CD14-positive monocyte (primary cell): ENCODE measurements around the gene SGCD. TPM values are rescaled to one million over a fixed set of nuclear protein-coding genes. Genes with fewer than 3 reads are reported as not detected.

Source experiments
- DNase-seq, 3 donors: peaks; one replicate each; pipeline ENCODE4 v3.0.0-alpha.2; 2011 to 2022
- H2AFZ ChIP-seq: 2 replicates; pipeline ENCODE4 v1.6.0; 2012; ENCODE audit warnings: mild to moderate bottlenecking, low read depth, low read length, inconsistent platforms; ENCODE audit not compliant: insufficient read depth, poor library complexity, severe bottlenecking
- H3K27ac ChIP-seq, 2 donors: 1 replicate in 1 of 2; 2 replicates in 1 of 2; pipeline ENCODE4 v1.5.1; 2012 to 2013; ENCODE audit warnings: low read length in 2 of 2, control low read depth in 1 of 2, inconsistent platforms in 1 of 2, low read depth in 1 of 2, mild to moderate bottlenecking in 1 of 2
- H3K27me3 ChIP-seq, 2 donors: one replicate each; pipeline versions ENCODE4 v1.6.0 to v1.6.1; 2011 to 2013; ENCODE audit warnings: low read length in 2 of 2; ENCODE audit not compliant: control insufficient read depth in 2 of 2, insufficient read depth in 2 of 2
- H3K36me3 ChIP-seq, 2 donors: replicated peaks in 1 of 2; 1 replicate in 1 of 2; 2 replicates in 1 of 2; pipeline versions ENCODE4 v1.5.1 to v1.6.1; 2012 to 2013; ENCODE audit warnings: low read length in 2 of 2, control low read depth in 1 of 2, inconsistent platforms in 1 of 2, mild to moderate bottlenecking in 1 of 2; ENCODE audit not compliant: insufficient read depth in 2 of 2, control insufficient read depth in 1 of 2
- H3K4me1 ChIP-seq, 2 donors: 1 replicate in 1 of 2; 2 replicates in 1 of 2; pipeline versions ENCODE4 v1.5.1 to v1.6.1; 2012 to 2013; ENCODE audit warnings: low read length in 2 of 2, control low read depth in 1 of 2, inconsistent platforms in 1 of 2, mild to moderate bottlenecking in 1 of 2, moderate library complexity in 1 of 2; ENCODE audit not compliant: insufficient read depth in 2 of 2, control insufficient read depth in 1 of 2
- H3K4me2 ChIP-seq: replicated peaks from 2 replicates; pipeline ENCODE3; 2012; ENCODE audit warnings: low read length, moderate library complexity, mild to moderate bottlenecking; ENCODE audit not compliant: poor library complexity, severe bottlenecking; ENCODE audit errors: extremely low read depth
- H3K4me3 ChIP-seq, 3 experiments: fragments of 200-600 bp in 1 of 3; sonication (generic) in 1 of 3; replicated peaks in 1 of 3; 1 replicate in 2 of 3; 2 replicates in 1 of 3; pipeline ENCODE4 v1.5.1; 2011 to 2013; ENCODE audit warnings: low read length in 3 of 3, mild to moderate bottlenecking in 3 of 3, control low read depth in 2 of 3, low read depth in 2 of 3, inconsistent platforms in 1 of 3, moderate library complexity in 1 of 3
- H3K79me2 ChIP-seq: 2 replicates; pipeline ENCODE4 v1.6.0; 2012; ENCODE audit warnings: mild to moderate bottlenecking, control low read depth, inconsistent platforms, low read length, moderate library complexity; ENCODE audit not compliant: insufficient read depth
- H3K9ac ChIP-seq: 2 replicates; pipeline ENCODE4 v1.6.0; 2017; ENCODE audit warnings: low read length, mild to moderate bottlenecking; ENCODE audit not compliant: insufficient read depth, poor library complexity, severe bottlenecking
- H3K9me3 ChIP-seq, 2 donors: replicated peaks in 1 of 2; 1 replicate in 1 of 2; 2 replicates in 1 of 2; pipeline versions ENCODE4 v1.5.1 to v1.6.1; 2012 to 2013; ENCODE audit warnings: low read length in 2 of 2, control low read depth in 1 of 2; ENCODE audit not compliant: control insufficient read depth in 1 of 2, insufficient read depth in 1 of 2
- H4K20me1 ChIP-seq: 2 replicates; pipeline ENCODE4 v1.6.0; 2012; ENCODE audit warnings: mild to moderate bottlenecking, low read length, control low read depth, moderate library complexity; ENCODE audit not compliant: insufficient read depth
- H3K27ac Mint-ChIP-seq, 7 donors: one replicate each; pipeline ENCODE4 v1.8.0; 2020; ENCODE audit warnings: mild to moderate bottlenecking in 7 of 7, mixed read lengths in 7 of 7, moderate library complexity in 6 of 7, inconsistent platforms in 2 of 7
- H3K27me3 Mint-ChIP-seq, 3 donors: one replicate each; pipeline ENCODE4 v1.8.0; 2021 to 2022; ENCODE audit warnings: low read depth in 3 of 3, mild to moderate bottlenecking in 3 of 3, mixed read lengths in 3 of 3, moderate library complexity in 3 of 3, inconsistent platforms in 1 of 3
- H3K36me3 Mint-ChIP-seq, 2 donors: one replicate each; pipeline ENCODE4 v1.8.0; 2020; ENCODE audit warnings: mixed read lengths in 2 of 2, inconsistent platforms in 1 of 2, mild to moderate bottlenecking in 1 of 2
- H3K4me1 Mint-ChIP-seq: one replicate; pipeline ENCODE4 v1.8.0; 2020; ENCODE audit warnings: mild to moderate bottlenecking, mixed read lengths
- H3K4me3 Mint-ChIP-seq, 2 donors: one replicate each; pipeline ENCODE4 v1.8.0; 2020; ENCODE audit warnings: mild to moderate bottlenecking in 2 of 2, mixed read lengths in 2 of 2, moderate library complexity in 1 of 2
- H3K9me3 Mint-ChIP-seq, 7 donors: one replicate each; pipeline ENCODE4 v1.8.0; 2020 to 2022; ENCODE audit warnings: mixed read lengths in 7 of 7, mild to moderate bottlenecking in 6 of 7, moderate library complexity in 6 of 7, inconsistent platforms in 2 of 7
- WGBS: methylation state at CpG from one replicate; pipeline ENCODE4 v1.1.5; 2013; ENCODE audit warnings: missing lambda C conversion rate; ENCODE audit not compliant: insufficient coverage; 5-methylcytosine and 5-hydroxymethylcytosine counted together
- intact Hi-C, 2 donors: fragments of 100-400 bp; cut with micrococcal nuclease; formaldehyde crosslinking; loops; one replicate each; pipeline versions ENCODE4 v1.15.0 to v1.15.1; 2023
- polyA plus RNA-seq, 3 donors: library from polyadenylated mRNA; depleted of rRNA in 1 of 3; unstranded in 2 of 3; stranded (reverse) in 1 of 3; fragments of 300-500 nt in 2 of 3; fragments of >200 nt in 1 of 3; fragmentation: Illumina TruSeq in 2 of 3; gene quantifications; 1 replicate in 2 of 3; 2 replicates in 1 of 3; pipeline ENCODE4 v1.2.3, GENCODE V29; 2012 to 2021
- TF ChIP-seq, protein P1 (sequence below): fragments of 200-600 bp; IDR thresholded peaks from one replicate; pipeline ENCODE4 v1.8.0; 2022; ENCODE audit warnings: antibody characterized with exemption, mild to moderate bottlenecking

The SGCD gene
- polyA plus RNA-seq, 3 donors = not detected

GRCh38 chr5:156783092-156783491, 456.1 kb downstream of the SGCD start:
- peaks cover 6 to 8% of the 10 kb centered on the region in 2 donors for H3K9me3 ChIP-seq
- Mint-ChIP-seq H3K9me3 (peaks cover 0 to 7% (median 3%) of the 10 kb centered on the region in 7 donors), H3K36me3 (no peaks in the 10 kb centered on the region), H3K4me1 (no peaks in the 10 kb centered on the region), H3K27me3 (no peaks in the 10 kb centered on the region), H3K4me3 (no peak overlapping the region), H3K27ac (no peak overlapping the region)
- H3K4me1 ChIP-seq = no peaks in the 10 kb centered on the region
- DNase-seq = no peak
- H4K20me1 ChIP-seq = no peaks in the 10 kb centered on the region
- no peak overlapping the region for H3K9ac ChIP-seq
- H3K4me2 ChIP-seq = no peak overlapping the region
- no peak overlapping the region for H2AFZ ChIP-seq
- WGBS = 93% methylated on average over 3 of the region's 5 CpGs
- H3K27ac ChIP-seq = no peak overlapping the region
- intact Hi-C loops = no loop called here
- no peaks in the 10 kb centered on the region for H3K79me2 ChIP-seq
- no peaks in the 10 kb centered on the region for H3K27me3 ChIP-seq
- no peaks in the 10 kb centered on the region for H3K36me3 ChIP-seq
- no peak overlapping the region for H3K4me3 ChIP-seq
- TF ChIP-seq, protein P1, sequence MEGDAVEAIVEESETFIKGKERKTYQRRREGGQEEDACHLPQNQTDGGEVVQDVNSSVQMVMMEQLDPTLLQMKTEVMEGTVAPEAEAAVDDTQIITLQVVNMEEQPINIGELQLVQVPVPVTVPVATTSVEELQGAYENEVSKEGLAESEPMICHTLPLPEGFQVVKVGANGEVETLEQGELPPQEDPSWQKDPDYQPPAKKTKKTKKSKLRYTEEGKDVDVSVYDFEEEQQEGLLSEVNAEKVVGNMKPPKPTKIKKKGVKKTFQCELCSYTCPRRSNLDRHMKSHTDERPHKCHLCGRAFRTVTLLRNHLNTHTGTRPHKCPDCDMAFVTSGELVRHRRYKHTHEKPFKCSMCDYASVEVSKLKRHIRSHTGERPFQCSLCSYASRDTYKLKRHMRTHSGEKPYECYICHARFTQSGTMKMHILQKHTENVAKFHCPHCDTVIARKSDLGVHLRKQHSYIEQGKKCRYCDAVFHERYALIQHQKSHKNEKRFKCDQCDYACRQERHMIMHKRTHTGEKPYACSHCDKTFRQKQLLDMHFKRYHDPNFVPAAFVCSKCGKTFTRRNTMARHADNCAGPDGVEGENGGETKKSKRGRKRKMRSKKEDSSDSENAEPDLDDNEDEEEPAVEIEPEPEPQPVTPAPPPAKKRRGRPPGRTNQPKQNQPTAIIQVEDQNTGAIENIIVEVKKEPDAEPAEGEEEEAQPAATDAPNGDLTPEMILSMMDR = no peak

DNA sequence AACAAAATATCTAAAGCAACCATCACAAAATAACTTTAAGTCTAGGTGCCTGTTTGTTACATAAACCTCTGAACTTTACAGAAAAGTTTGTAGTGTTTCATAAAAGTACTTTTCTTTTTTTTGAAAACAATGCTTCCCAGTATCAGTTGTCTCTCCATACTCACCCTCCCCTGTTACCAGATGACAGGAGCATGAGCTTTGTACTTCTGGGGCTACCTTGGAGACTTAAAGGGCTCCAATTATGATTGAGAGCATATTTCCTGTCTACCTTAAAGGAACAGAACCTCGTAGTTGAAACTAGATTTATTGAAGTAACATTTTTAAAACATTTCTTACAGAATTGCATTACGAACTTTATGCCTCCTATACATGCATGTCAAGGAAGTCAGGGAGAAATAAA, 467.7 kb downstream of the SGCD start:
- H3K79me2 ChIP-seq = no peaks in the 10 kb centered on the region
- H3K36me3 ChIP-seq = no peaks in the 10 kb centered on the region
- intact Hi-C loops = no loop called here
- Mint-ChIP-seq H3K4me3 (no peak overlapping the region), H3K36me3 (no peaks in the 10 kb centered on the region), H3K4me1 (no peaks in the 10 kb centered on the region), H3K9me3 (peaks cover 0 to 2% (median 0%) of the 10 kb centered on the region in 7 donors), H3K27ac (no peak overlapping the region), H3K27me3 (peaks cover 0 to 4% (median 2%) of the 10 kb centered on the region in 3 donors)
- no peak overlapping the region for H3K9ac ChIP-seq
- H3K4me3 ChIP-seq = no peak overlapping the region
- no peaks in the 10 kb centered on the region for H3K27me3 ChIP-seq
- TF ChIP-seq, protein P1 = no peak
- no peak overlapping the region for H2AFZ ChIP-seq
- no peaks in the 10 kb centered on the region for H3K4me1 ChIP-seq
- H3K9me3 ChIP-seq = no peaks in the 10 kb centered on the region
- no peak overlapping the region for H3K4me2 ChIP-seq
- no peak for DNase-seq
- no peak overlapping the region for H3K27ac ChIP-seq
- no peaks in the 10 kb centered on the region for H4K20me1 ChIP-seq
- WGBS = no CpG with 5 or more reads among the region's 2 CpGs
